Ishikawa (cell line): ENCODE measurements around the gene TECPR2.

Experiments
- CEBPB ChIP-seq: IDR thresholded peaks from 2 replicates; pipeline ENCODE4 v1.6.1; 2012
- CREB1 ChIP-seq: IDR thresholded peaks from 2 replicates; pipeline ENCODE4 v1.6.1; 2012; ENCODE audit warnings: low read depth
- EGR1 ChIP-seq: IDR thresholded peaks from 2 replicates; pipeline ENCODE4 v1.6.1; 2012
- EP300 ChIP-seq: IDR thresholded peaks from 2 replicates; pipeline ENCODE4 v1.6.1; 2012; ENCODE audit warnings: borderline replicate concordance
- FOXM1 ChIP-seq: IDR thresholded peaks from 2 replicates; pipeline ENCODE4 v1.6.1; 2012; ENCODE audit warnings: low read depth, borderline replicate concordance
- MAX ChIP-seq: IDR thresholded peaks from 2 replicates; pipeline ENCODE4 v1.6.1; 2012
- NFIC ChIP-seq: IDR thresholded peaks from 2 replicates; pipeline ENCODE4 v1.6.1; 2012
- RAD21 ChIP-seq: IDR thresholded peaks from 2 replicates; pipeline ENCODE4 v1.6.1; 2012; ENCODE audit warnings: low read depth
- TAF1 ChIP-seq: IDR thresholded peaks from 2 replicates; pipeline ENCODE4 v1.6.1; 2012; ENCODE audit warnings: low read depth, mild to moderate bottlenecking
- TCF12 ChIP-seq: IDR thresholded peaks from 2 replicates; pipeline ENCODE4 v1.6.1; 2012; ENCODE audit warnings: low read depth
- TEAD4 ChIP-seq: IDR thresholded peaks from 2 replicates; pipeline ENCODE4 v1.6.1; 2012
- USF1 ChIP-seq: IDR thresholded peaks from 2 replicates; pipeline ENCODE4 v1.6.1; 2012
- YY1 ChIP-seq: IDR thresholded peaks from 2 replicates; pipeline ENCODE4 v1.6.1; 2012; ENCODE audit warnings: low read depth
- ZBTB7A ChIP-seq: IDR thresholded peaks from 2 replicates; pipeline ENCODE4 v1.6.1; 2012; ENCODE audit warnings: low read depth
- TF ChIP-seq, protein P1 (sequence below): IDR thresholded peaks from 2 replicates; pipeline ENCODE4 v1.6.1; 2012; ENCODE audit warnings: low read depth, mild to moderate bottlenecking

The TECPR2 gene

GRCh38 chr14:102503641-102504327 is 141.0 kb downstream of the TECPR2 start:
- TF ChIP-seq TCF12 (no peak), NFIC (no peak)

GRCh38 chr14:102504328-102504999 is 141.7 kb downstream of the TECPR2 start:
- no peak for TF ChIP-seq EP300
- TF ChIP-seq EGR1, result no peak
- no peak for TF ChIP-seq TCF12
- TF ChIP-seq FOXM1, result no peak
- TF ChIP-seq, protein P1, sequence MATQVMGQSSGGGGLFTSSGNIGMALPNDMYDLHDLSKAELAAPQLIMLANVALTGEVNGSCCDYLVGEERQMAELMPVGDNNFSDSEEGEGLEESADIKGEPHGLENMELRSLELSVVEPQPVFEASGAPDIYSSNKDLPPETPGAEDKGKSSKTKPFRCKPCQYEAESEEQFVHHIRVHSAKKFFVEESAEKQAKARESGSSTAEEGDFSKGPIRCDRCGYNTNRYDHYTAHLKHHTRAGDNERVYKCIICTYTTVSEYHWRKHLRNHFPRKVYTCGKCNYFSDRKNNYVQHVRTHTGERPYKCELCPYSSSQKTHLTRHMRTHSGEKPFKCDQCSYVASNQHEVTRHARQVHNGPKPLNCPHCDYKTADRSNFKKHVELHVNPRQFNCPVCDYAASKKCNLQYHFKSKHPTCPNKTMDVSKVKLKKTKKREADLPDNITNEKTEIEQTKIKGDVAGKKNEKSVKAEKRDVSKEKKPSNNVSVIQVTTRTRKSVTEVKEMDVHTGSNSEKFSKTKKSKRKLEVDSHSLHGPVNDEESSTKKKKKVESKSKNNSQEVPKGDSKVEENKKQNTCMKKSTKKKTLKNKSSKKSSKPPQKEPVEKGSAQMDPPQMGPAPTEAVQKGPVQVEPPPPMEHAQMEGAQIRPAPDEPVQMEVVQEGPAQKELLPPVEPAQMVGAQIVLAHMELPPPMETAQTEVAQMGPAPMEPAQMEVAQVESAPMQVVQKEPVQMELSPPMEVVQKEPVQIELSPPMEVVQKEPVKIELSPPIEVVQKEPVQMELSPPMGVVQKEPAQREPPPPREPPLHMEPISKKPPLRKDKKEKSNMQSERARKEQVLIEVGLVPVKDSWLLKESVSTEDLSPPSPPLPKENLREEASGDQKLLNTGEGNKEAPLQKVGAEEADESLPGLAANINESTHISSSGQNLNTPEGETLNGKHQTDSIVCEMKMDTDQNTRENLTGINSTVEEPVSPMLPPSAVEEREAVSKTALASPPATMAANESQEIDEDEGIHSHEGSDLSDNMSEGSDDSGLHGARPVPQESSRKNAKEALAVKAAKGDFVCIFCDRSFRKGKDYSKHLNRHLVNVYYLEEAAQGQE, result no peak
- TF ChIP-seq MAX, result no peak
- TF ChIP-seq ZBTB7A, result no peak
- TF ChIP-seq USF1, result no peak
- no peak for TF ChIP-seq RAD21
- no peak for TF ChIP-seq YY1
- TF ChIP-seq TAF1, result no peak
- no peak for TF ChIP-seq CREB1
- TF ChIP-seq NFIC, result no peak
- TF ChIP-seq CEBPB, result no peak
- no peak for TF ChIP-seq TEAD4

DNA sequence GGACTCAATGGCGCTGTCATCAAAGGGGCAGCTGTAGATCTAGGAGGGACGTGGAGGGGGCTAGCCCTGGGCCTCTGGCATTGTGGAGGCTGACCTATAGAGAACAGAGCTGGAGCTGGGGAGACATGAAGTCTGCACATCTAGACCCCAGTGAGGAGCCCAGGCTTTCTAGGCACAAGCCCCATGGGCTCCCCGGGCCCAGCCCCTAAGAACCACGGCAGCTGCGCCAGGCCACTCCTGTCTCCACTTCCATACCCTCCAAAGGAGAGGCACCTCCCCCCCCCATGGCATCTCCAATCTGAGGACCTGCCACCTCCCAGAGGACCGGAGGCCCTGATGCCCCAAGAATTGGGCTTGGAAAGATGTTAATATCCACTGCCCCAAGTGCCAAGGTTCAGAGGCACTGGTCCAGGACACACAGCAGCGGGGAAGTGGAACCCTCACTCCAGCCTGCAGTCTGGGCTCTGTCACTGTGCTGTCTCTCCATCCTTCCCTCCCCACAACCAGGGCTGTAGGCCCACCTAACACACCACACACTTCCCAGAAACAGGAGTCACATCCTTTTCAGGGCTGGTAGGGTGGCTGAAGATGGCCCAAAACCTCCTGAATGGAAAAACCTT is 142.4 kb downstream of the TECPR2 start:
- TF ChIP-seq FOXM1, result no peak
- TF ChIP-seq ZBTB7A, result no peak
- no peak for TF ChIP-seq RAD21
- no peak for TF ChIP-seq MAX
- no peak for TF ChIP-seq YY1
- TF ChIP-seq EP300, result no peak
- TF ChIP-seq TCF12, result no peak
- no peak for TF ChIP-seq CREB1
- no peak for TF ChIP-seq USF1
- no peak for TF ChIP-seq NFIC
- TF ChIP-seq, protein P1, result no peak
- TF ChIP-seq TEAD4, result no peak
- no peak for TF ChIP-seq TAF1
- no peak for TF ChIP-seq EGR1
- TF ChIP-seq CEBPB, result no peak

DNA sequence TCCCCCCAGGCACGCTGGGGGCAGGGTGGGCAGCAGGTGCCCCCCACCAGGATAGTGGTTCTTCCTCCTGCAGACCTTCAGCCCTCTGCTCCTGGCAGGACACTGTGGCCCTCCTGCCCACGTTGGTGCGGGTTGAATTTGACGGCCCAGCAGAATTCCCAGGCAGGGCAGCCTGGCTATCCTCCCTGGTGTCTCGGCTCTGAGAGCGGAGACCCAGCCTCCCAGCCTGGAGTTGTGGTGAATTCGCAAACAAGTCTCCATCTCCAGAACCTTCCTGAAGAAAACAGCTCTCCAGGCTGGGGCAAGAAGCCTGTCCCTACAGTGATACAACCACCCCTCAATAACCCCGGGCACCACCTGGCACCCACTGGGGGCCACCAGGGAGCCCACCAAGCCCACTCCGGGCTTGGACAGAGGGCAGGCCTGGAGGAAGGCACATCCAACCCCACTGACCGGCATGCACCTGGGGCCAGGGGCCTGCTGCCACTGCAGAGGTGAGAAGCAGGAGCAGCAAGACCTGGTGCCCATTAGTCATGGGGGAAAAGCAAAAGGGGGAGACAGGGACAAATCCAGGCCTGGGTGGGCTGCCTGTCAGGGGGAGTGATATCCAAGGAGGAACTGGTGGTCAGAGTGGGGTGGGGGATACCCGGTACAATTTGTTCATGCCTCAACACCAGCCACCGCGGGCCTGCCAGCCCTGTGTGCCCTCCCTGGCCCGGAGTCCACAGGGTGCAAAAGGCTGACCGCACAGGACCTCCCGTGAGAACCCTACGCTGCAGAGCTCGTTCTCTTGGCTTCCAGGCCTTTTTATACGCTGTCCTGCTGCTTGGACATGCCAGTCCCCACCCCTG is 143.3 kb downstream of the TECPR2 start:
- TF ChIP-seq ZBTB7A, result no peak
- TF ChIP-seq EP300, result no peak
- TF ChIP-seq CEBPB, result no peak
- no peak for TF ChIP-seq TCF12
- no peak for TF ChIP-seq TAF1
- no peak for TF ChIP-seq USF1
- no peak for TF ChIP-seq FOXM1
- TF ChIP-seq MAX, result no peak
- no peak for TF ChIP-seq EGR1
- TF ChIP-seq RAD21, result no peak
- no peak for TF ChIP-seq TEAD4
- TF ChIP-seq CREB1, result no peak
- TF ChIP-seq, protein P1, result no peak
- TF ChIP-seq NFIC, result no peak
- no peak for TF ChIP-seq YY1
